ENCODE results near the gene MGA. TPM values are rescaled to one million over a fixed set of nuclear protein-coding genes. Genes with fewer than 3 reads are reported as not detected.

MGA gene
- total RNA-seq, 6 donors from 2014 or later, result 22.8 to 54.5 (median 33.4) TPM

DNA sequence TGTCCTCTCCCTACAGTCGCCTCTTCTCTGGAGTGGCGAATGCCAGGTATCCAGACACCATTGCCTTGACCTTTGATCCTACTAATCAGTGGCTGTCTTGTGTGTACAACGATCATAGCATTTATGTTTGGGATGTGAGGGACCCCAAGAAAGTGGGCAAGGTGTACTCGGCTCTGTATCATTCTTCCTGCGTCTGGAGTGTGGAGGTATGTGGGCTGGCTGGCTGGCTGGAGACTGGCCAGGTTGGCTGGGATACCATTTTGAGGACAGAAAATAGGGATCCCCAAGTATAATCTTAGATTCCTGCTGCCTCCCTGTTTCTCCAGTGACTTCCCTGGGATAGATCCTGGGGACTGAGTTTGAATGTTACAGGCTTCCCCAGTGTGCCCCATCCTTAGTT, 154.3 kb downstream of the MGA start:
- H3K27ac ChIP-seq, result no peak overlapping the region
- H3K36me3 ChIP-seq, result peaks cover 0 to 75% (median 49%) of the 10 kb centered on the region in 4 donors
- H3K4me1 ChIP-seq, result peaks cover 0 to 8% (median 0%) of the 10 kb centered on the region in 4 donors
- no peak for ATAC-seq (ENCODE audit: low FRiP score in 2 of 2)
- H3K27me3 ChIP-seq, result no peaks in the 10 kb centered on the region
- no peak for DNase-seq
- no peak overlapping the region for H3K4me3 ChIP-seq
- H3K9me3 ChIP-seq, result no peaks in the 10 kb centered on the region
- WGBS, 2 donors, result 89 to 91% methylated on average over 5 of the region's 5 CpGs
- TF ChIP-seq POLR2AphosphoS5 (IDR thresholded peaks at IDR 0.05) (no peak), EP300 (IDR thresholded peaks at IDR 0.05) (no peak), POLR2A (IDR thresholded peaks at IDR 0.05) (no peak)
- TF ChIP-seq, protein P1, sequence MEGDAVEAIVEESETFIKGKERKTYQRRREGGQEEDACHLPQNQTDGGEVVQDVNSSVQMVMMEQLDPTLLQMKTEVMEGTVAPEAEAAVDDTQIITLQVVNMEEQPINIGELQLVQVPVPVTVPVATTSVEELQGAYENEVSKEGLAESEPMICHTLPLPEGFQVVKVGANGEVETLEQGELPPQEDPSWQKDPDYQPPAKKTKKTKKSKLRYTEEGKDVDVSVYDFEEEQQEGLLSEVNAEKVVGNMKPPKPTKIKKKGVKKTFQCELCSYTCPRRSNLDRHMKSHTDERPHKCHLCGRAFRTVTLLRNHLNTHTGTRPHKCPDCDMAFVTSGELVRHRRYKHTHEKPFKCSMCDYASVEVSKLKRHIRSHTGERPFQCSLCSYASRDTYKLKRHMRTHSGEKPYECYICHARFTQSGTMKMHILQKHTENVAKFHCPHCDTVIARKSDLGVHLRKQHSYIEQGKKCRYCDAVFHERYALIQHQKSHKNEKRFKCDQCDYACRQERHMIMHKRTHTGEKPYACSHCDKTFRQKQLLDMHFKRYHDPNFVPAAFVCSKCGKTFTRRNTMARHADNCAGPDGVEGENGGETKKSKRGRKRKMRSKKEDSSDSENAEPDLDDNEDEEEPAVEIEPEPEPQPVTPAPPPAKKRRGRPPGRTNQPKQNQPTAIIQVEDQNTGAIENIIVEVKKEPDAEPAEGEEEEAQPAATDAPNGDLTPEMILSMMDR (IDR thresholded peaks at IDR 0.05), result no peak

DNA sequence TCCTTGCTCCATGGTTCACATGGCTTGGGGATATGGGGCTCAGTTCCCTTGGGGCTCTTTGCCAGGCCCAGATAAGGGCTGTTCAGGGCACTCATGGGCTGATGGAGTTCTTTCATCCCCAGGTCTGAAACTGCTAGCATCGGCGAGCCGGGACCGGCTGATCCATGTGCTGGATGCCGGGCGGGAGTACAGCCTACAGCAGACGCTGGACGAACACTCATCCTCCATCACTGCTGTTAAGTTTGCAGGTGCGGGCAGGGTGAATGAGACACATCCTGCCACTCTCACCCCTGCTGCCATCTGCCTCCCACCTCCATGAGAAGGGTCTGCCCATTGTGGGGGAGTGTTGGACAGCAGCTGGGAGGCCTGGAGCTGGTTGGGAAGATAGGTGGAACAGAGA, 156.6 kb downstream of the MGA start:
- TF ChIP-seq POLR2A (IDR thresholded peaks at IDR 0.05) (no peak), EP300 (IDR thresholded peaks at IDR 0.05) (no peak), POLR2AphosphoS5 (IDR thresholded peaks at IDR 0.05) (no peak)
- TF ChIP-seq, protein P1 (IDR thresholded peaks at IDR 0.05), result no peak
- Histone ChIP-seq H3K36me3 (peaks cover 0 to 97% (median 61%) of the 10 kb centered on the region in 4 donors), H3K4me1 (no peaks in the 10 kb centered on the region), H3K4me3 (no peak overlapping the region), H3K27me3 (no peaks in the 10 kb centered on the region), H3K27ac (no peak overlapping the region), H3K9me3 (no peaks in the 10 kb centered on the region)
- 89 to 98% methylated on average over 8 to 9 of the region's 9 CpGs for WGBS, 2 donors
- DNase-seq, result no peak
- no peak for ATAC-seq (ENCODE audit: low FRiP score in 2 of 2)

DNA sequence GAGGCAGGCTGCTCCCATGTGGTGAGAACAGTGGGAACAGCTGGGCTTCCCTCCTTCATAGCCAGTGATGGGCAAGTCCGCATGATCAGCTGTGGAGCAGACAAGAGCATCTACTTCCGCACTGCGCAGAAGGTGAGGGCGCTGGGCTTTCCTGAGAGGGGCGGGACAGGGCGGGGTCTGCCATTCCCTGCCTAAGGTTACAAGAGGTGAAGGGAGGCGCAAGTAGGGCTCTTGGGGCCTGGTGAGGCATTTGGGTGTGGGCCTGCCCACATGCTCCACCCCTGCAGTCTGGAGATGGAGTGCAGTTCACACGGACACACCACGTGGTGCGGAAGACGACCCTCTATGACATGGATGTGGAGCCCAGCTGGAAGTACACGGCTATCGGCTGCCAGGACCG, 157.1 kb downstream of the MGA start:
- ATAC-seq (ENCODE audit: low FRiP score in 2 of 2) (no peak), DNase-seq (no peak)
- H3K36me3 ChIP-seq, result peaks cover 0 to 99% (median 66%) of the 10 kb centered on the region in 4 donors
- TF ChIP-seq POLR2A (IDR thresholded peaks at IDR 0.05), result no peak
- TF ChIP-seq, protein P1 (IDR thresholded peaks at IDR 0.05), result no peak
- TF ChIP-seq EP300 (IDR thresholded peaks at IDR 0.05), result no peak
- TF ChIP-seq POLR2AphosphoS5 (IDR thresholded peaks at IDR 0.05), result no peak
- no peaks in the 10 kb centered on the region for H3K27me3 ChIP-seq
- H3K4me3 ChIP-seq, result no peak overlapping the region
- no peak overlapping the region for H3K27ac ChIP-seq
- 83 to 94% methylated on average over 13 to 14 of the region's 14 CpGs for WGBS, 2 donors
- no peaks in the 10 kb centered on the region for H3K4me1 ChIP-seq
- no peaks in the 10 kb centered on the region for H3K9me3 ChIP-seq

DNA sequence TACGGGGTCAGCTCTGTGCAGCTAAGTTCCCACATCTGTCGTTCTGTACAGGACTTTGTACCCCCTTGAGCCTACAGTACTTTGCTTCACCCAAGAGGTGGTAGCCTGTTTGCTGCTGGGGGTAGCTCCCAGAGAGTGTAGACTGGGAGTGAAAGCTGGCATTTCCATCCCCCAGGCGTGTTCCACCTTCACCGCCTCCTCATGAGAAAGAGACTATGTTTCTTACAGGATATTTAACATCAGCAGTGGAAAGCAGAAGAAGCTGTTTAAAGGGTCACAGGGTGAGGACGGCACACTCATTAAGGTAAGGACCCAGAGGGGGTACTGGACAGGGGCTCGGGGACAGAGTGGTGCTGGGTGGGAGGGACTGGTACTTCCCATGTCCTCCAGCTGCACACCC, 157.6 kb downstream of the MGA start:
- WGBS, 2 donors, result 90 to 94% methylated on average over 6 of the region's 6 CpGs
- H3K36me3 ChIP-seq, result peaks cover 0 to 99% (median 70%) of the 10 kb centered on the region in 4 donors
- TF ChIP-seq, protein P1 (IDR thresholded peaks at IDR 0.05), result no peak
- TF ChIP-seq POLR2AphosphoS5 (IDR thresholded peaks at IDR 0.05) (no peak), EP300 (IDR thresholded peaks at IDR 0.05) (no peak), POLR2A (IDR thresholded peaks at IDR 0.05) (no peak)

DNA sequence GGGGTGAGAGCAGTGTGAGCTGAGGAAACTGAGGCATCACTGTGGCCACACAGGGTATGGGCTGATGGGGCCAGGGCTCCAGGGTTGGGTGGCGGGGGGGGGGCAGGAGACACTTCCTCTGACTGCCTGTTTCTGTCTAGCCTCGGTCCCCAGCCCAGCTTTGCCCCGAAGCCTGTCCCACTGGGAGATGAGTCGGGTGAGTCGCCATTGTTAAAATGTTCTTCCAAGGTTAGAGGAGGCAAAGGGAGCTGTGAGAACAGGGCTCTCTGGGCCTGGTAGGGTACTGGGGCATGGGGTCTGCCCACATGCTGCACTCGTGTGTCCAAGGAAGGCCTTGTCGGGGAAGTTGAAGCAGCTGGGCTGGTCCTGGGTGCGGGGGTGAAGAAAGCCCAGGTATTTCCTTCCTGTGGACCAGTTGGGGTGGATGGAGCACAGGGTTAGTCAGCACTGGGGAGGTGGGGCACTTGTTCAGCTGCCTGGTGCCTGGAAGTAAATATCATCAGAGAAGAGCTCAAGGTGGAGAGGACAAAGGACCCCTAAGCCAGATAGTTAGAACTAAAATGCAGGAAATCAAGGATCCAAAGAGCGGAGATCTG, 159.3 kb downstream of the MGA start:
- H3K27ac ChIP-seq, result no peak overlapping the region
- no peaks in the 10 kb centered on the region for H3K27me3 ChIP-seq
- ATAC-seq (ENCODE audit: low FRiP score in 2 of 2) (no peak), DNase-seq (no peak)
- no peak for TF ChIP-seq POLR2A (IDR thresholded peaks at IDR 0.05)
- TF ChIP-seq, protein P1 (IDR thresholded peaks at IDR 0.05), result no peak
- no peak for TF ChIP-seq POLR2AphosphoS5 (IDR thresholded peaks at IDR 0.05)
- no peak for TF ChIP-seq EP300 (IDR thresholded peaks at IDR 0.05)
- no peaks in the 10 kb centered on the region for H3K4me1 ChIP-seq
- H3K9me3 ChIP-seq, result no peaks in the 10 kb centered on the region
- peaks cover 0 to 100% (median 75%) of the 10 kb centered on the region in 4 donors for H3K36me3 ChIP-seq
- no peak overlapping the region for H3K4me3 ChIP-seq
- 90 to 93% methylated on average over 7 to 9 of the region's 9 CpGs for WGBS, 2 donors

More for the DNA sequence above, 157.6 kb downstream of the MGA start:
- H3K27me3 ChIP-seq, result no peaks in the 10 kb centered on the region
- no peak for ATAC-seq (ENCODE audit: low FRiP score in 2 of 2)
- H3K27ac ChIP-seq, result no peak overlapping the region
- DNase-seq, result no peak
- no peaks in the 10 kb centered on the region for H3K9me3 ChIP-seq
- H3K4me1 ChIP-seq, result no peaks in the 10 kb centered on the region
- no peak overlapping the region for H3K4me3 ChIP-seq

All from upper lobe of left lung (tissue), 6 donors.